Measurements from ENCODE around the gene PIK3AP1. TPM values are rescaled to one million over a fixed set of nuclear protein-coding genes. Genes with fewer than 3 reads are reported as not detected.

The PIK3AP1 gene
- total RNA-seq, 3 donors from 2014 or later: 9.8 to 26.9 (median 14.2) TPM

- intact Hi-C loops (cut with DNase I; ENCODE audit: low total_unique reads): no loop called here
- TF ChIP-seq POLR2A (IDR thresholded peaks at IDR 0.05) (no peak), CTCF (IDR thresholded peaks at IDR 0.05) (no peak), POLR2AphosphoS5 (IDR thresholded peaks at IDR 0.05) (no peak)
- Histone ChIP-seq H3K27ac (no peak overlapping the region), H3K4me1 (no peaks in the 10 kb centered on the region), H3K9me3 (no peaks in the 10 kb centered on the region), H3K4me3 (no peak overlapping the region), H3K27me3 (no peaks in the 10 kb centered on the region), H3K36me3 (no peaks in the 10 kb centered on the region)
- no peak for DNase-seq (ENCODE audit: low spot score in 2 of 2)
Observed at GRCh38 chr10:96691761-96692160, 28.6 kb downstream of the PIK3AP1 start.

- Histone ChIP-seq H3K4me3 (no peak overlapping the region), H3K36me3 (no peaks in the 10 kb centered on the region), H3K9me3 (no peaks in the 10 kb centered on the region), H3K27ac (no peak overlapping the region), H3K4me1 (no peaks in the 10 kb centered on the region), H3K27me3 (no peaks in the 10 kb centered on the region)
- no peak for DNase-seq (ENCODE audit: low spot score in 2 of 2)
- intact Hi-C loops (cut with DNase I; ENCODE audit: low total_unique reads): no loop called here
- TF ChIP-seq POLR2A (IDR thresholded peaks at IDR 0.05): no peak
Observed at GRCh38 chr10:96690755-96691730, 29.3 kb downstream of the PIK3AP1 start.

GRCh38 chr10:96688789-96689188 is 31.5 kb downstream of the PIK3AP1 start:
- intact Hi-C loops (cut with DNase I; ENCODE audit: low total_unique reads): no loop called here

GRCh38 chr10:96687317-96688012 is 32.8 kb downstream of the PIK3AP1 start:
- DNase-seq (ENCODE audit: low spot score in 2 of 2): no peak
- H3K36me3 ChIP-seq: no peaks in the 10 kb centered on the region
- TF ChIP-seq POLR2A (IDR thresholded peaks at IDR 0.05): no peak
- no peak for TF ChIP-seq CTCF (IDR thresholded peaks at IDR 0.05)
- TF ChIP-seq POLR2AphosphoS5 (IDR thresholded peaks at IDR 0.05): no peak
- no peak overlapping the region for H3K4me3 ChIP-seq
- no peaks in the 10 kb centered on the region for H3K27me3 ChIP-seq
- no peaks in the 10 kb centered on the region for H3K4me1 ChIP-seq
- H3K9me3 ChIP-seq: no peaks in the 10 kb centered on the region
- H3K27ac ChIP-seq: no peak overlapping the region
- intact Hi-C loops (cut with DNase I; ENCODE audit: low total_unique reads): no loop called here

More at GRCh38 chr10:96688789-96689188, 31.5 kb downstream of the PIK3AP1 start:
- H3K9me3 ChIP-seq: no peaks in the 10 kb centered on the region
- H3K27me3 ChIP-seq: no peaks in the 10 kb centered on the region
- DNase-seq (ENCODE audit: low spot score in 2 of 2): no peak
- H3K36me3 ChIP-seq: no peaks in the 10 kb centered on the region
- no peak for TF ChIP-seq CTCF (IDR thresholded peaks at IDR 0.05)
- no peak for TF ChIP-seq POLR2A (IDR thresholded peaks at IDR 0.05)
- TF ChIP-seq POLR2AphosphoS5 (IDR thresholded peaks at IDR 0.05): no peak
- H3K4me1 ChIP-seq: no peaks in the 10 kb centered on the region
- H3K4me3 ChIP-seq: no peak overlapping the region
- H3K27ac ChIP-seq: no peak overlapping the region

- no peaks in the 10 kb centered on the region for H3K36me3 ChIP-seq
- DNase-seq (ENCODE audit: low spot score in 2 of 2): no peak
- no peak overlapping the region for H3K27ac ChIP-seq
- no peaks in the 10 kb centered on the region for H3K9me3 ChIP-seq
- intact Hi-C loops (cut with DNase I; ENCODE audit: low total_unique reads): no loop called here
- TF ChIP-seq POLR2A (IDR thresholded peaks at IDR 0.05) (no peak), POLR2AphosphoS5 (IDR thresholded peaks at IDR 0.05) (no peak), CTCF (IDR thresholded peaks at IDR 0.05) (no peak)
- H3K27me3 ChIP-seq: no peaks in the 10 kb centered on the region
- H3K4me3 ChIP-seq: no peak overlapping the region
- H3K4me1 ChIP-seq: no peaks in the 10 kb centered on the region
Observed at GRCh38 chr10:96686514-96686913, 33.8 kb downstream of the PIK3AP1 start.
